ENCODE data around the gene DMRTB1.

The DMRTB1 gene

GRCh38 chr1:53486395-53487026, 27.3 kb downstream of the DMRTB1 start:
- no peak for DNase-seq

GRCh38 chr1:53490351-53490750, 31.2 kb downstream of the DMRTB1 start:
- no peak for DNase-seq

- DNase-seq, result no peak
Observed at GRCh38 chr1:53495633-53496345, 36.6 kb downstream of the DMRTB1 start.

GRCh38 chr1:53498555-53499131, 39.4 kb downstream of the DMRTB1 start:
- DNase-seq, result no peak

GRCh38 chr1:53499257-53500203, 40.3 kb downstream of the DMRTB1 start:
- no peak for DNase-seq

- DNase-seq, result no peak
Observed at GRCh38 chr1:53500204-53501064, 41.2 kb downstream of the DMRTB1 start.

- no peak for DNase-seq
Observed at GRCh38 chr1:53501065-53502005, 42.1 kb downstream of the DMRTB1 start.

- no peak for DNase-seq
Observed at GRCh38 chr1:53502641-53503432, 43.6 kb downstream of the DMRTB1 start.

- no peak for DNase-seq
Observed at GRCh38 chr1:53503433-53504217, 44.4 kb downstream of the DMRTB1 start.

- DNase-seq, result no peak
Observed at GRCh38 chr1:53504901-53505300, 45.7 kb downstream of the DMRTB1 start.

GRCh38 chr1:53505401-53505800, 46.2 kb downstream of the DMRTB1 start:
- DNase-seq, result no peak

- DNase-seq, result no peak
Observed at GRCh38 chr1:53505891-53506290, 46.7 kb downstream of the DMRTB1 start.

- no peak for DNase-seq
Observed at GRCh38 chr1:53506355-53507050, 47.3 kb downstream of the DMRTB1 start.

GRCh38 chr1:53507116-53507820, 48.1 kb downstream of the DMRTB1 start:
- no peak for DNase-seq

GRCh38 chr1:53508056-53508990, 49.1 kb downstream of the DMRTB1 start:
- no peak for DNase-seq

GRCh38 chr1:53508991-53509666, 49.9 kb downstream of the DMRTB1 start:
- DNase-seq, result peak; percentile 55
